DND-41 (cell line): ENCODE measurements around the gene BRAT1.

Source experiments
- EZH2 ChIP-seq: IDR thresholded peaks from 3 replicates; pipeline ENCODE4 v1.6.1; 2012; ENCODE audit warnings: borderline replicate concordance, low read depth, mild to moderate bottlenecking, moderate library complexity, low read length, inconsistent platforms; ENCODE audit not compliant: severe bottlenecking
- TF ChIP-seq, protein P1 (sequence below): IDR thresholded peaks from 2 replicates; pipeline ENCODE4 v1.5.1; 2012; ENCODE audit warnings: borderline replicate concordance, low read length, moderate library complexity, mild to moderate bottlenecking; ENCODE audit not compliant: poor library complexity, severe bottlenecking; ENCODE audit errors: extremely low read depth

DNA sequence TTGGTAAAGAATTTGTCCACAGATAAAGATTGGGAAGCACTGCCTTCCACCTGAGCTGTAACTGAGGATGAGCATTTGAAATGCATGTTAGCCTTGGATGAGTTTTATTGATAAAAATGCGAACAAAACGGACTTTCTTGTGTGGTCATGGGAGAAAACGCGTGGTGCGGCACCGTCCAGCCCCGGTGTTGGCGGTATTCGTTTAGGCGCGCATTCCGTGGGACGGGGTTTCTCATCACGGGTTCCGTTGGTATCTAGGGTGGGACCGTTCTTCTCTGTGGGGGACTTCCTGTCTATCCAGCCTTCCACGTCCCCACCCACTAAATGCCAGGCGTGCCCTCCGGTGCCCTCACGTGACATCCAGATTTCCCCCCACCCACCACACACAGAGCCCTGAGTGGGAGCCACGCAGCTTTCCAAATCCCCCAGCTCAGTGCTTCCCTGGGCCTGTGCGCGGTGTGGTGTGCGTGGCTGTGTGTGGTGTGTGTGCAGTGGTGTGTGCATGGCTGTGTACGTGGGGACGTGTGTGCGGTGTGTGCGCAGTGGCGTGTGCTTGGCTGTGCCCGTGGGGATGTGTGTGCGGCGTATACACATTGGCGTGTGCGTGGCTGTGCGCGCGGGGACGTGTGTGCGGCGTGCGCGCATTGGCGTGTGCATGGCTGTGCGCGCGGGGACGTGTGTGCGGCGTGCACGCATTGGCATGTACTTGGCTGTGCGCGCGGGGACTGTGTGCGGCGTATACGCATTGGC is 21.6 kb upstream of the BRAT1 start:
- TF ChIP-seq, protein P1, sequence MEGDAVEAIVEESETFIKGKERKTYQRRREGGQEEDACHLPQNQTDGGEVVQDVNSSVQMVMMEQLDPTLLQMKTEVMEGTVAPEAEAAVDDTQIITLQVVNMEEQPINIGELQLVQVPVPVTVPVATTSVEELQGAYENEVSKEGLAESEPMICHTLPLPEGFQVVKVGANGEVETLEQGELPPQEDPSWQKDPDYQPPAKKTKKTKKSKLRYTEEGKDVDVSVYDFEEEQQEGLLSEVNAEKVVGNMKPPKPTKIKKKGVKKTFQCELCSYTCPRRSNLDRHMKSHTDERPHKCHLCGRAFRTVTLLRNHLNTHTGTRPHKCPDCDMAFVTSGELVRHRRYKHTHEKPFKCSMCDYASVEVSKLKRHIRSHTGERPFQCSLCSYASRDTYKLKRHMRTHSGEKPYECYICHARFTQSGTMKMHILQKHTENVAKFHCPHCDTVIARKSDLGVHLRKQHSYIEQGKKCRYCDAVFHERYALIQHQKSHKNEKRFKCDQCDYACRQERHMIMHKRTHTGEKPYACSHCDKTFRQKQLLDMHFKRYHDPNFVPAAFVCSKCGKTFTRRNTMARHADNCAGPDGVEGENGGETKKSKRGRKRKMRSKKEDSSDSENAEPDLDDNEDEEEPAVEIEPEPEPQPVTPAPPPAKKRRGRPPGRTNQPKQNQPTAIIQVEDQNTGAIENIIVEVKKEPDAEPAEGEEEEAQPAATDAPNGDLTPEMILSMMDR: no peak
- TF ChIP-seq EZH2: no peak
